Activated CD8-positive, alpha-beta memory T cell treated with anti-CD3 and anti-CD28 coated beads, Interleukin-2, amount 50 U/mL, for 24 hours (primary cell): Measurements from ENCODE around the gene UCK2.
"Not testable (repeated sequence)": the region's sequence is repeated elsewhere in the genome, so short reads cannot be mapped to it uniquely, and the experiment has no call there.

Experiments used
- DNase-seq: peaks from one replicate; pipeline ENCODE4 v3.0.0-alpha.2; 2020; ENCODE audit errors: extremely low read depth

The UCK2 gene

GRCh38 chr1:165827268-165828102 lies at the start of gene UCK2:
TSS of gene UCK2 (plus strand) at chr1:165827614. CDS start at chr1:165827834, 220 bp downstream.
- no peak for DNase-seq

- not testable (repeated sequence) for DNase-seq
Measured at GRCh38 chr1:165778197-165778596, 49.2 kb upstream of the UCK2 start.

GRCh38 chr1:165783519-165783918 lies 43.9 kb upstream of the UCK2 start:
- not testable (repeated sequence) for DNase-seq

GRCh38 chr1:165787741-165788140 lies 39.7 kb upstream of the UCK2 start:
- DNase-seq: no peak

- no peak for DNase-seq
Measured at GRCh38 chr1:165793951-165794350, 33.5 kb upstream of the UCK2 start.

- no peak for DNase-seq
Measured at GRCh38 chr1:165795894-165796293, 31.5 kb upstream of the UCK2 start.

- no peak for DNase-seq
Measured at GRCh38 chr1:165799387-165799786, 28.0 kb upstream of the UCK2 start.

GRCh38 chr1:165804513-165804912 lies 22.9 kb upstream of the UCK2 start:
- DNase-seq: not testable (repeated sequence)

GRCh38 chr1:165807613-165808012 lies 19.8 kb upstream of the UCK2 start:
- DNase-seq: no peak

GRCh38 chr1:165815725-165816124 lies 11.7 kb upstream of the UCK2 start:
- DNase-seq: no peak

GRCh38 chr1:165816157-165816556 lies 11.3 kb upstream of the UCK2 start:
- DNase-seq: no peak

- no peak for DNase-seq
Measured at GRCh38 chr1:165816826-165817497, 10.5 kb upstream of the UCK2 start.

GRCh38 chr1:165823552-165824268 lies 3.7 kb upstream of the UCK2 start:
- no peak for DNase-seq

GRCh38 chr1:165824269-165824643 lies 3.2 kb upstream of the UCK2 start:
- DNase-seq: no peak

GRCh38 chr1:165826565-165827267 lies 698 bp upstream of the UCK2 start:
- DNase-seq: no peak

GRCh38 chr1:165828103-165828668 lies 772 bp downstream of the UCK2 start:
- no peak for DNase-seq

- no peak for DNase-seq
Measured at GRCh38 chr1:165828669-165829329, 1.4 kb downstream of the UCK2 start.

- DNase-seq: no peak
Measured at GRCh38 chr1:165829888-165830287, 2.5 kb downstream of the UCK2 start.

- no peak for DNase-seq
Measured at GRCh38 chr1:165831146-165831545, 3.7 kb downstream of the UCK2 start.

GRCh38 chr1:165832902-165833301 lies 5.5 kb downstream of the UCK2 start:
- DNase-seq: no peak

- no peak for DNase-seq
Measured at GRCh38 chr1:165833358-165833757, 5.9 kb downstream of the UCK2 start.
